Left kidney (tissue), 2 donors: Measurements from ENCODE around the gene CD37. TPM values are rescaled to one million over a fixed set of nuclear protein-coding genes. Genes with fewer than 3 reads are reported as not detected.
"Not testable (repeated sequence)": the region's sequence is repeated elsewhere in the genome, so short reads cannot be mapped to it uniquely, and the experiment has no call there.

Source experiments
- DNase-seq: peaks from one replicate; pipeline ENCODE4 v3.0.0-alpha.2; 2013
- polyA plus RNA-seq: library from polyadenylated mRNA; unstranded; fragments of 120-200 nt; gene quantifications from one replicate; pipeline ENCODE4 v1.2.1, GENCODE V29; 2013; ENCODE audit not compliant: insufficient read length

Gene CD37
- polyA plus RNA-seq, 1 donor = 53.3 TPM

DNA sequence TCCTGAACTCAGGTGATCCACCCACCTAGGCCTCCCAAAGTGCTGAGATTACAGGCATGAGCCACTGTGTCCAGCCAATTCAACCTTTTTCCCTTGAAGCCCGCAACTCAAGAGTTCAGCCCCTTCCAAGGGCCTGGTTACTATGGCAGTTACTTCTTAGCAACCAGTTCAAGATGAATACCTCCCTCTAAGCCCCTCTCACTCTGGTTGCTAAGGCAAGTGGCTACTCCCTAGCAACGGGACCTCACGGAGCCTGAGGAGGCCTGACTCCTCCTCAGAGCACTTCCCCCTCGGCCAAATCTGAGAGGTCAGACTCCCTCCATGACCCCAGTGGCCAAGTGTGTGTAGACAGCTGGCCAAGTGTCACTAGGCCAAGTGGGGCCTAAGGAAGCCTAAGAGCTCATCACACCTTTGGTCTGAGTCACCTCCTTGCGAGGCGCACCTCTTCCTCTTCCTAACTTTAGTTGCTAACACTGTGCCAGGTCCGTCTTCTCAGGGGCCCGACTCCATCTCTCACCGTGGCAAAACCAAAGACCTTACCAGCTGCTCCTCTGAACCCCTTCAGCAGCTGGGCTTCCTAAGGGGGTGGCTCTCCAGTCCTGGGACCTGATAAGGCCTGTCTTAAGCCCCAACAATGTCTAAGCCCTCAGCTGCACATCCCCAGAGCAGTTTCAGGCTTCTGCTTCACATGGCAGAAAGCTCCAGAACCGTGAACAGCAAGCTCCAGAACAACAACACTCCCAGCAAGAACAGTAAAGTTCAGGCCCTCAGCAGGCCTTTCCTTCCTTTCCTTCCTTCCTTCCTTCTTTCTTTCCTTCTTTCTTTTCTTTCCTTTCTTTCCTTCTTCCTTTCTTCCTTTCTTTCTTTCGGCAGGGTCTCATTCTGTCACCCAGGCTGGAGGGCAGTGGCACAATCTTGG, 9.6 kb downstream of the CD37 start:
- no peak for DNase-seq

DNA sequence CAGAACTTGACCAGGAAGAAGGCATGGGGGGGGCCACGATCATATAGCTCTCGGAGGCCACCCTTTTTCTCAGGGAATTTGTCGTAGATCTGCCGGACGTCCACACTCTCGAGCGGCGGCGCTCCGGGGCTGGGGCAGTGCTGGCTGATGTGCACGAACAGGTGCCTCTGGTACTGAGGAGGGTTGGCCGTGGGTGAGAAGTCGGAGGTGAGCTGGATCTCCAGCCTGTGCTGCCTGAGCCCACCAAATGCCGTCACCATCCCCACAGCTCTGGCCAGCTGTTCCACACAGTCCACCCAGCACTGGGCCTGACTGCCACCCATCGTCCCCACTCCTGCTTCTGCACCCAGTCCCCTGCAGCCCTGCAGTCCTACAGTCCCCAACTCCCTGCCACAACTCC, 12.0 kb downstream of the CD37 start:
- DNase-seq = no peak

DNA sequence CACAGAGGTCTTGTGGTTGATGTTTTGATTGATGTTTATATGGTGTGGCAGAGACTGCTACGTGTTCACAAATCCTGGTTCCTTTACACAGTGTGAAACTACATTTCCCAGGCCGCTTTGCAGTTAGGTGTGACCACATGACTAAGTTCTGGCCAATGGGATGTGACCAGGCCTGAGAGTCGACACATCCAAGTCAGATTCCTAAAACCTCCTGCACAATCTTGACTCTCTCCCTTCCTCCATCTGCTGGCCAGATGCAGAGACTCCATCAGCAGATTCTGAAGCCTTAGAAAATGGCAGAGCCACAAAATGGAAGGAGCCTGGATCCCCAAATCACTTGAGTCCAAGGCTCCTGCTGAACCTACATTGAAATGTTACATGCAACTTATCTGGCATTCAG, 12.6 kb downstream of the CD37 start:
- DNase-seq = no peak

DNA sequence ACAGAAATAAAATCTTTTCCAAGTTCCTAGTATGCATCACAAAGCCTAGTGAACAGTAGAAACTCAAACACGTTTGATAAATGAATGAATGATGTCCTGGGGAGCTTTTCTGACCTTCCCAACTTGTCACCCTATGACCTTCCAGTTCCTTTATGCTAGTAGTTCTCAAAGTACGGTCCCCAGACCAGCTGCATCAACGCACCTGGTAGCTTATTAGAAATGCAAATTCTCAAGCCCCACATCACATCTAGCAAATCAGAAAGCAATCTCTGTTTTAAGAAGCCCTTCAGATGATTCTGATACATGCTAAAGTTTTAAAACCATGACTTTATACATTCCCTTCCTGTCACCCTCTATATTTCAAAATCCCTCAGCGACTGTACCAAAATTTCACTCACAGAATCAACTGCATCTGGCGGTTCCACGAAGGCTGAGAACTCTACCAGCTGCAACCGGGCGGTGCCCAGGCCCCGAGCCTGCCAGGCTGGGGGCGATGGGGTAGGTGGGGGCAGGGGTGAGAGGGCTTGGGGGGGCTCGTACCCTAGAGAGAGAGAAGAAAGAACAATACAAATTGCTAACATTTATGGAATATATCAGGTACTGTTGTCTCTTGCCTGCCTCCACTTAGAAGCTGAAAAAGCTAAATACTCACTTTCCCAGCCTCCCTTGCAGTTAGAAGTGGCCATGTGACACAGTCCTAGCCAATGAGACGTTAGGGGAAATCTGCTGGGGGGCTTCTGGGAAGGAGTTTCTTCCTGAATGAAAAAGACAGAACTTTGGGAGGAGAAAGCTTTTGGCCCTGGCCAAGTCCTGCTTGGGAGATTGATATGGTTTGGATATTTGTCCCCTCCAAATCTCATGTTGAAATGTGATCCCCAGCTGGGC, 13.3 kb downstream of the CD37 start:
- DNase-seq = no peak

DNA sequence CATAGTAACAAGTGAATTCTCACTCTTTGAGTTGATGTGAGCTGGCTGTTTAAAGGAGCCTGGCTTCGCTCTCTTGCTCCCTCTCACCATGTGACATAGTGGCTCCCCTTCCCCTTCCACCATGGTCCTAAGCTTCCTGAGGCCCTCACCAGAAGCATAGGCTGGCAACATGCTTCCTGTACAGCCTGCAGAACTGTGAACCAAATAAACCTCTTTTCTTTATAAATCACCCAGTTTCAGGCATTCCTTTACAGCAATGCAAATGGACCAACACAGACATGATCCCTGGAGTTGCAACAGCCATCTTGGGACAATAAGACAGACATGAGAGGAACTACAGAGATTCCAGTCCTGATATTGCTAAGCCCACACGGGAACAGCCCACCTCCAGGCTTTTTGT, 14.4 kb downstream of the CD37 start:
- no peak for DNase-seq

DNA sequence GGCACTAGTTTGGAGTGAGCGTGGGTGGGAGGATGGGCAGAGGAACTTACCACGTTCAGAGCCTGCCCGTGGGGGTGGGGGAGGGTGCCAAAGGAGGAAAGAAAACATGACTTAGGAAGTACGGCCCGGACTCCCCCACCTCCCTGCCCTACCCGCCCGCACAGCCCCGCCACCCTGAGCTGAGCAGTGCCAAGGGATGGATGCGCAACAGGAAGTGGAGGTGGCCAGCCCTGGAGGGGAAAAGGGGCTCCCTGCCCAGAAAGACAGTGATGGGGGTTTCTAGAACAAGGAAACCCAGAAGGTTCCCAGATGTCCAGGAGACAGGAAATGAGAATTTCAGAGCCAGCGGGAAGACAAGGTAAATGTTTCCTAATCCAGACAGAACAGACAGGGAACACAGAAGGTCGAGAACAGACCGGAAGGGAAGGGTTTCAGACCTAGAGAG, 20.7 kb downstream of the CD37 start:
- no peak for DNase-seq

DNA sequence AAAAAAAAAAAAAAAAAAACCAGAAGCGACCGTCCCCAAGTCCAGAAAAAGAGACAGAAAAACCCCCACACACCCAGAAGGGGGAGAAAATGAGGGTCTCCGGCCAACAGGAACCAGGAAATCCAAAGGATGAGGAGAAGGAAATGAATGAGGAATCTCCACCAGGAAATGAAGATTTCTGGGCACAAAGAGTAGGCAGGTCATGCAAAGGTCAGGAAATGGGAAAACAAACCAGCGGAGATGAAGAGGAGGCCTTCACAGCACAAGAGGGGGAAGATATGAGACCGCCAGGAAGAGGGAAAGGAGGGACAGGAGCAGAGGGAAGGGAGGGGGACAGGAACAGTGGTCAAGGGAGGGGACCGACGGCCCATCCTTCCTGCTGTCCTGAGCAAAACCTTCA, 21.2 kb downstream of the CD37 start:
- DNase-seq = no peak

DNA sequence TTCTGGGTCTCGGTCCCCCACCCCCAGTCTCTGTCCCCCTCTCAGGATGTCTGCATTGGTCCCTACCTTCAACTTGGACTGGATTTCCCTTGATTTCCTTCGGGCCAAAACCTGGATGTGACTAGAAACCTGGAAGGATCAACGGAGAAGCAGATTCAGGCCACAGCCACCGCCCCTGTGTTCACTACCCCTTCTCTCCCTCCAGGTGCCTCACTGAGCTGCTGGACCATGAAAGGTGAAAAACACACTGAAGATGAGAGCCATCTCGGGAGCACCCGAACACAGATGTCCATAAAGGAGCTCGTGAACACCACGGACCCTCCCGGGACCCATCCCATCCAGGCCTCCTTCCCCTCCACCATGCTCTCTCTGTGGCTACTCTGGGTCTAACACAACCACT, 22.0 kb downstream of the CD37 start:
- no peak for DNase-seq

DNA sequence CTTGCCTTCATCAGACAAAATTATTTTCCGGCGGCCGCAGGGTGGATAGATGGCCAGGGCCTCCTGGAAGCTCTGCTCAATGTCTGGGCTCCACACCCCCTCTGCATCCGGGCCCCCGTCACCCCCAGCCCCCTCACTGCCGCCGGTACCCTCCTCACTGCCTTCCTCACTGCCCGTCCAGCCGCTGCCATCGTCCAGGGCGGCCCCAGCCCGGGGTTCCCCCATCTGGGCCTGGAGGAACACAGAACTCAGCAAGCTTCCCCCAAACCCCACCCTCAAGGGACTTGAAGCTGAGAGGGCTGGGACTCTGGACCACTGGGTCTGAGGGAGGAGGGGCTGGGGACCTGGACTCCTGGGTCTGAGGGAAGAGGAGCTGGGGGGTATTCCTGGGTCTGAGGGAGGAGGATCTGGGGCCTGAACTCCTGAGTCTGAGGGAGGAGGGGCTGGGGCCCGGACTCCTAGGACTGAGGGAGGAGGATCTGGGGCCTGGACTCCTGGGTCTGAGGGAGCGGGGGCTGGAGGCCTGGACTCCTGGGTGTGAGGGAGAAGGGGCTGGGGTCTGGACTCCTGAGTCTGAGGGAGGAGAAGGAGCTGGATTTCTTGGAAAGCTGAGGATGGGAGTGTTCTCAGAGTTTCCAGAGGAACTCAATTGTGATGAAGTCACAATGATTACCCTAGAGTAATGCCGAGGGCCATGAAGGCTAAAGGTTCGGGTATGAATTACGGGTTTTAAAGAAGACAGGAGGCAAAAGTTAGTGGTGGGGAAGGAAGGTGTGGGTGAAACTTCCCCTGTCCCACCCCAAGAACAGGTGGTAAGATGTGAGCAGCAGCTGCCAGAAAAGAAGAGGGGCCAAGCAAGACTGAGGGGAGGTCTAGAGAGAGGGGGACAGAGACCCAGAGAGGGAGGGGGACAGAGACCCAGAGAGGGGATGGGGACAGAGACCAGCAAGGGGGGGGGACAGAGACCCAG, 24.9 kb downstream of the CD37 start:
- DNase-seq = no peak

DNA sequence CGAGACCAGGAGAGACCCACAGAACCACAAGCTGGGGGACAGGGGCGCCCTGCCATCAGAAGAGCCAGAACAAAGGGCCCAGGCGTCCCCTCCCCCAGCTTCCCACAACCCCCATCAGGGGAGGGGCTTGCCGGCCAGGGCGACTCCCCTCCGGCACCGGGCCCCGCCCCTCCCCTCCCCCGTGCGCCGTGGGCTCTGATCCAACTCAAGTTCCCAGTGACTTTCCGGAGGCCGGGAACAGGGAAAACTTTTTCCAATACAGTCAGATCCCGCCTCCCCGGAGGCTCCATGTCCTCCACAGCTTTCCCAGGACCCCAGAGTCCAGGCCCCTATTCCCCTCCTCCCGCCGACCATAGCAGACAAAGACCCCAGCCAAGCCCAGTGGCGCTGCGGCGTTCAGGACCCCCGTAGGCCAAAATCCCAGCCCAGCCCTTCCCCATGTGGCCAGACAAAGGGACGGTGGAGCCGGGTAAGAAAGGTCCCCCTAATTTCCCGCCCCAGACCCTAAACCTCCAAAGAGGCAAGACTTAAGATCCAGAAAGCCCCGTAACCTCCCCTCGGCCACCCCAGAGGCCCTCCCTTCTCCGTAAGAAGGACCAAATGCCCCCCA, 26.3 kb downstream of the CD37 start:
- peak; percentile 94 for DNase-seq

DNA sequence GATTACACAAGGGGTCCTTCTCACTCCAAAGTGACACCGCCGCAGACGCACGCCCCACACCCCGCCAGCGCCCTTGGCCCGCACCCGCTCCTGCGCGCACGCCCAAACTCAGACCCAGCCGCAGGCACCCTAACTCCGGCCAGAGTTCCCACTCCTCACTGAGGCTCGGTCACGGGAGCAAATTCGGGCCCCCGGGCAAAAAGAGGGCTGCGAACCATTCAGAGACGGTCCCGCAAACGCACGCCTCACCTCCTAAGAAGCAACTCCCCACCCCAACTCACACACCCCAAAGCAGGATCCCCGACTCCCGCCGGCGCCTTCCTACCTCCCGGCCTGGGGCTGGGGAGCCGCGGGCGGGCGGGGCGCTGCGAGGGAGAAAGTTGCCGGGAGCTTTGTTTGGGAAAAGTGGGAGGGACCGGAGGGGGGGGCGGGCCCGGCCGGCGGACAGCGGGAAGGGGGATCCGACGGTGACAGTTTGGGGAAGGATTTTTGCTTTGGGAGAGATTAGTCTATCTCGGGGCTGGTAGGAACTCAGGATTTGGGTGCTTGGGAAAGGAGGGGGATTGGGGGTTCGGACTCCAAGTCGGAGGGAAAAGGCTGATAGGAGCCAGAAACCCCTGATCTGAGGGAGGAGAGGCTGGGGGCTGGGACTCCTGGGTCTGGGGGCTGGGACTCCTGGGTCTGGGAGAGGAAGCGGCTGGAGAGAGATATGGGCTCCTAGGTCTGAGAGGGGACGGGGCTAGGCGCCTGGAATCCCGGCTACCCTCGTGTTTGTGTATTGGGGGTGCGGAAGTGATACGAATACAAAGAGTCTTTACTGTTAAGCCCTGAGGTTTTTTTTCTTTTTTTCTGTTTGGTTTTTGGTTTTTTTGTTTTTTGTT, 27.1 kb downstream of the CD37 start, which contains the start of gene TEAD2:
TSS of gene TEAD2 (minus strand) at position 369 of the 881 bp plus-strand sequence. CDS start 2,341 bp downstream, outside the sequence.
- peak; percentile 78 for DNase-seq

DNA sequence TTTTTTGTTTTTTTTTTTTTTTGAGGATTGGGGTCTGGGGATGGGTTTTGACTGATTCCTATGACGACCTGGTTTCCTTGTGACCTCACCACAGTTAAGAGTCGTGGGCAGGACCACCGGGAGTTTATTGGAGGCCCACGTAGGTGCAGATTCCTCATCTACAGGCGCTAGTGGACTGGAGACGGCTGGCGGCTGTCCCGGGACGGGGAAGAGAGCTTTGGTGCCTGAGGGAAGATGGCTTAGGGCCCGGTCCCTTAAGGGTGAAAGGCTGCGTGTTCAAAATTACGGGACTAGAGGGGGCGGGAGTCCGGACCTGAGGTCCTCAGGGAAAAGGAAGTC, 27.7 kb downstream of the CD37 start:
- no peak for DNase-seq

DNA sequence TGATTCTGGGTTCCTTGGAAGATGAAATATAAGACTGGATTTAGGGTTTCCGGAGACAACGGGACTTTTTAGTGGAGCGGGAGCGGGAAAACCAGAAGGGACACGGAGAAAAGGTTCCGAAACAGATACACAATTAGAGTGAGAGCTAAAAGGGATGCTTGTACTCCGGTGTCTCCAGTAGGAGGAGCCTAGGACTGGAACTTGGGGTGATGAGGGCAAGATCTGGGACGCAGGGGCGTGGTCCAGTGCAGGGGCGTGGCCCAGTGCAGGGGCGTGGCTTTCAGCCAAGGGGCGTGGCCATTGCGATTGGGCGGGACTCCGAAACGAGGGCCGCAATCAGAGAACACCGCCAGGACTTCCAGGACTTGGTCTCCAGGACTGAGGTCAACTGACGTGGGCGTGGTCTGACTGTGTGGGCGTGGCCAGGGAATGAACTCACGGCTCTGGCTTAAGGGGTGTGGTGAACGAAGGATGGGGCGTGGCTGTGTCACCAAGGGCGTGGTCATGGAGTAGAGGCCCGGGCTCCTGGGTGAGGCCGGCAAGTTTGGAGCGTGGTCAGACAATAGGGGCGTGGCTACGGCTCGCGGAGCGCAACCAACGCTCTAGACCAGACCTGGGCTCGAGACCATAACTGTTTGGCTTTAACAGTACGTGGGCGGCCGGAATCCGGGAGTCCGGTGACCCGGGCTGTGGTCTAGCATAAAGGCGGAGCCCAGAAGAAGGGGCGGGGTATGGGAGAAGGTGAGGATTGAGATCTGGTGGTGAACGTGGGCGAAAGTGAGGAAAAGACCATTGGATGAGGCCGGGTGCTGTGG, 28.3 kb downstream of the CD37 start, which contains the start of gene DKKL1:
TSS of gene DKKL1 (plus strand) at position 610 of the 815 bp plus-strand sequence. CDS start at position 732, 122 bp downstream.
- peak; percentile 98 for DNase-seq

DNA sequence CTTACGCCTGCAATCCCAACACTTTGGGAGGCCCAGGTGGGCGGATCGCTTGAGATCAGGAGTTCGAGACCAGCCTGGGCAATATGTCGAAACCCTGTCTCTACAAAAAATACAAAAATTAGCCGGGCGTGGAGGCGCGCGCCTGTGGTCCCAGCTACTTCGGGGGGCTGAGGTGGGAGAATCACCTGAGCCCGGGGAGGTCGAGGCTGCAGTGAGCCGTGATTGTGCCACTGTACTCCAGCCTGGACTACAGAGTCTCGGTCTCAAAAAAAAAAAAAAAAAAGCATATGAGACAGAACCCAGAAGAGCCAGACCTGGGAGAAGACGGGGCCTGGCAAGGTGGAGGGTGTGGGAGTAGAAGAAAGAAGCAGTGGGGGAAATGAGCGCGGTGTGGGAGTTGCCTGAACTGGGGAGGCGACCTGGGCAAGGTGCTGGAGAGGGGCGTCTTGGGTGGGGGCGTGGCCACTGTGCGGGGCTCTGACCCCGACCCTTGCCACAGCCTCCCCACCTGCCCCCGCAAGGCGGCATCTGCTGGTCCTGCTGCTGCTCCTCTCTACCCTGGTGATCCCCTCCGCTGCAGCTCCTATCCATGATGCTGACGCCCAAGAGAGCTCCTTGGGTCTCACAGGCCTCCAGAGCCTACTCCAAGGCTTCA, 29.0 kb downstream of the CD37 start:
- DNase-seq = no peak

DNA sequence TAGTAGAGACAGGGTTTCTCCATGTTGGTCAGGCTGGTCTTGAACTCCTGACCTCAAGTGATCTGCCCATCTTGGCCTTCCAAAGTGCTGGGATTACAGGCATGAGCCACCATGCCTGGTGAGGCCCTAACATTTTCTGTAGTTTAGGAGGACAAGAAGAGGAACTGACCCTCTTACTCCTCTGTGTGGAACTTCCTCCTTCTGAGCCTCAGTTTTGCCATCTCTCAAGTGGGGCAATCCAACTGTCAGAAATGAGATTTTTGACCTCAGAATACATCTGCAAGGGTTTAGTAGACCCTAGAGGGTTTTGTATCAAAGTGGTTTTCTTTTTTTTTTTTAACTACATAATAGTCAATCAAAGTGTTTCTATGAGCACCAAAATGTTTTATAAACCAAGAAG, 30.9 kb downstream of the CD37 start:
- DNase-seq = no peak

DNA sequence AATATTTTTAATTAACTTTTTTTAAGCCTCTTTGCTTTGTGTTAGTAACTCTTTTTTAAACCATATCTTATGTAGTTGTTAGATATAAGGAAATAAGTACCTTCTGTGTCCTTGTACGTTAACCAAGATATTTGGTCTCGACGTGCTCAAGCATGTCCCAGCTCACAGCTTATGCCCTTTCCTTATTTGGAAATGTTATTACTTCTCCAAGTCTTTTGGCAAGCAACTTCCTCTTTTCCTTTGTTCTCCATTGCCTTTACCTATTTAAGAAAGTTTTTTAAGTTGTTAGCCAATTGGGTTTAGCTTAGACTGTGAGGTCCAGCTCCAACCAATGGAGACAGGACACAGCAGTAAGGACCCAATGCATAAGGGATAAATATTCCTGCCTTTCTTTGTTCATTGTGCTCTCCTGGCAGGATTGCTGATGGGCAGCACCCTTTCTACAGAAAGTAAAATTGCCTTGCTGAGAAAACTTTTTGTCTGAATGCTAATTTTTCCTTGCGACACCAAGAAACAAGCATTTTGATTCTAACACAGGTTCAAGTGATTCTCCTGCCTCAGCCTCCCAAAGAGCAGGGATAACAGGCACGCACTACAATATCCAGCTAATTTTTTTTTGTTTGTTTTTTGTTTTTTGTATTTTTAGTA, 33.6 kb downstream of the CD37 start:
- DNase-seq = no peak

DNA sequence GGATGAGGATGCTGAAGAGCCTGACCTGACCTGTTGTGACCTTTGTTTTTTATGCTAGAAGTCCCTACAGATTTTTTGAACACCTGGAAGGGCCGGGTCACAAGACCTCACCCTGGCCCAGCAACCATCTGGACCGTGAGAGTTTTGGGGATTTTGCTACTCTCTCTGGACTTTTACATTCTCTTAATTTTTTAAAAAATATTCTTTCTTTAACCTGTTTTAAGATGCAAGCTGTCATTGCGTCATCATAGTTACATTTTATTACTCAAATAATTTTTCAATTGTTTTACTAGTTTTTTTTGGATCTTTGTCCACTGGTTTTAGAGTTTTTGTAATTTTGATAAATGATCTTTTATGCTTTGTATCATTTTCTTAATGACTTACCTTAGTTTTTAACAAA, 36.0 kb downstream of the CD37 start:
- DNase-seq = no peak

DNA sequence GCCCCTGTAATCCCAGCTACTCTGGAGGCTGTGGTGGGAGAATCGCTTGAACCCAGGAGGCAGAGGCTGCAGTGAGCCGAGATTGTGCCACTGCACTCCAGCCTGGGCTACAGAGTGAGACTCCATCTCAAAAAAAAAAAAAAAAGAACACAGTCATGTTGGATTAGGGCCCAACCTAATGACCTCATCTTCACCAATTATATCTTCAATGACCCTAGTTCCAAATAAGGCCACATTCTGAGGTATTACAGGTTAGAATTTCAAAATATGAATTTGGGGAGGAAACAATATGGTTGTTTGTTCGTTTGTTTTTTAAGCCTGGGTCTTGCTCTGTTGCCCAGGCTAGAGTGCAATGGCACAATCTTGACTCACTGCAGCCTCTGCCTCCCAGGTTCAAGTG, 38.0 kb downstream of the CD37 start:
- DNase-seq = not testable (repeated sequence)
